Body of pancreas (tissue), 4 donors: Measurements from ENCODE around the gene PFKL.

Experiments
- CTCF ChIP-seq, 7 experiments: fragments of 450-650 bp in 4 of 7; fragments of 200-600 bp in 3 of 7; sonication (generic) in 3 of 7; IDR thresholded peaks; one replicate each; pipeline ENCODE4 v1.5.1; 2016 to 2019; ENCODE audit warnings: antibody characterized with exemption in 7 of 7
- POLR2A ChIP-seq, 3 donors: fragments of 450-650 bp; IDR thresholded peaks; one replicate each; pipeline ENCODE4 v1.6.1; 2016; ENCODE audit warnings: antibody characterized with exemption in 3 of 3, mild to moderate bottlenecking in 2 of 3

- no peak for TF ChIP-seq POLR2A (IDR thresholded peaks at IDR 0.05)
- TF ChIP-seq CTCF (IDR thresholded peaks at IDR 0.05), result no peak
These were observed 44.8 kb downstream of the PFKL start for GRCh38 chr21:44344541-44345183.
